HG03442 (cell line): ENCODE measurements around the gene ZSWIM8.

ENCODE experiments used
- ATAC-seq: cut with Tn5 transposase; IDR thresholded peaks from one replicate; pipeline ENCODE4 v1.9.1; 2021; ENCODE audit warnings: mild to moderate bottlenecking, moderate library complexity; ENCODE audit not compliant: unreplicated experiment

The ZSWIM8 gene

GRCh38 chr10:73839276-73839966 lies 54.0 kb downstream of the ZSWIM8 start:
- no peak for ATAC-seq

GRCh38 chr10:73840056-73840402 lies 54.6 kb downstream of the ZSWIM8 start:
- no peak for ATAC-seq

GRCh38 chr10:73840403-73841060 lies 55.1 kb downstream of the ZSWIM8 start:
- ATAC-seq, result no peak

- ATAC-seq, result no peak
These were observed 55.6 kb downstream of the ZSWIM8 start for GRCh38 chr10:73841061-73841421.

GRCh38 chr10:73841526-73842285 lies 56.3 kb downstream of the ZSWIM8 start:
- no peak for ATAC-seq

- ATAC-seq, result no peak
These were observed 56.9 kb downstream of the ZSWIM8 start for GRCh38 chr10:73842349-73842748.

GRCh38 chr10:73843261-73843660 lies 57.9 kb downstream of the ZSWIM8 start:
- ATAC-seq, result no peak

- no peak for ATAC-seq
These were observed 61.6 kb downstream of the ZSWIM8 start for GRCh38 chr10:73847031-73847430.

- peak; percentile 96 for ATAC-seq
These were observed 63.5 kb downstream of the ZSWIM8 start for GRCh38 chr10:73848821-73849489.

GRCh38 chr10:73850211-73850610 lies 64.8 kb downstream of the ZSWIM8 start:
- ATAC-seq, result no peak

- no peak for ATAC-seq
These were observed 65.6 kb downstream of the ZSWIM8 start for GRCh38 chr10:73850863-73851461.
